NOMO-1 treated with DMSO at 0.1 percent for 48 hours (cell line): ENCODE measurements around the gene GPR137B.
A peak's percentile ranks its signal among the peaks of the same experiment; 100 is the strongest.

ENCODE experiments used
- DNase-seq: peaks from one replicate; lab custom pipeline; 2025; ENCODE audit not compliant: unreplicated experiment; lab: John Stamatoyannopoulos, UW

Gene GPR137B, protein sequence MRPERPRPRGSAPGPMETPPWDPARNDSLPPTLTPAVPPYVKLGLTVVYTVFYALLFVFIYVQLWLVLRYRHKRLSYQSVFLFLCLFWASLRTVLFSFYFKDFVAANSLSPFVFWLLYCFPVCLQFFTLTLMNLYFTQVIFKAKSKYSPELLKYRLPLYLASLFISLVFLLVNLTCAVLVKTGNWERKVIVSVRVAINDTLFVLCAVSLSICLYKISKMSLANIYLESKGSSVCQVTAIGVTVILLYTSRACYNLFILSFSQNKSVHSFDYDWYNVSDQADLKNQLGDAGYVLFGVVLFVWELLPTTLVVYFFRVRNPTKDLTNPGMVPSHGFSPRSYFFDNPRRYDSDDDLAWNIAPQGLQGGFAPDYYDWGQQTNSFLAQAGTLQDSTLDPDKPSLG

DNA sequence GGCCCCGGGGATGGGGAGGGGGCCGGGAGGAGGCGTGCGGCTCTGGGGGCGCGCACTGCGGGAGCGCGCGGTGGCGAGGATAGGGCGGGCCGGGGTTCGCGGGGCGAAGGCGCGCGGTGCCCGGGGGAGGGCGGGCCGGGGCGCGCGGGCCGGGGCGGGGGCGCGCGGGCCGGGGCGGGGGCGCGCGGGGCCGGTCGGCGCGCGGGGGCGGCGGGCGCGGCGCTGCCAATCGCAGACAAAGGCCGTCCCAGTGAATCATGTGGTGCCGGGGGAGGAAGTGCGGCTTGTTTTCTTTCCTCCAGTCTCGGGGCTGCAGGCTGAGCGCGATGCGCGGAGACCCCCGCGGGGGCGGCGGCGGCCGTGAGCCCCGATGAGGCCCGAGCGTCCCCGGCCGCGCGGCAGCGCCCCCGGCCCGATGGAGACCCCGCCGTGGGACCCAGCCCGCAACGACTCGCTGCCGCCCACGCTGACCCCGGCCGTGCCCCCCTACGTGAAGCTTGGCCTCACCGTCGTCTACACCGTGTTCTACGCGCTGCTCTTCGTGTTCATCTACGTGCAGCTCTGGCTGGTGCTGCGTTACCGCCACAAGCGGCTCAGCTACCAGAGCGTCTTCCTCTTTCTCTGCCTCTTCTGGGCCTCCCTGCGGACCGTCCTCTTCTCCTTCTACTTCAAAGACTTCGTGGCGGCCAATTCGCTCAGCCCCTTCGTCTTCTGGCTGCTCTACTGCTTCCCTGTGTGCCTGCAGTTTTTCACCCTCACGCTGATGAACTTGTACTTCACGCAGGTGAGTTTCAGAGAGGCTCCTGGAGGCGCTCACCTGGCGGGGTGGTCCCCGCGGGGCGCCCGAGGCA lies at the start of gene GPR137B:
GPR137B (plus strand) TSS at position 287 of the 851 bp plus-strand sequence; CDS start at position 371, 84 bp downstream.
- peak; percentile 75 for DNase-seq

DNA sequence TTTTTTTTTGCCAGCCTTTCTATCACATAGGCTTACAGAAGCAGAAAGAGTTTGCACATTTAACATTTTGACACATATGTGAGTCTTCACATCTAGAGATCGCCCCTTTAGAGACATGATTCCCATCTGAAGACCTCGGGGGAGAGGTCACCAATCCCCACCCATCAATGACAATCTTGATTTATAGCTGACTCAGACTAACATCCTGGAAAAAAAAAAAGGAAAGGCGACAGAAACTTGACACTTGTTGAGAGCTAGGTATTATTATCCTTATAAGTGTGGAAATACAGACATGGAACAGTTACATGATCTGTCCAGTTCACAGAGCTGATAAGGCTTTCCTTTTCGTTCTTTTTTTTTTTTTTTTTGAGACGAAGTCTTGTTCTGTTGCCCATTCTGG lies 49.4 kb upstream of the GPR137B start:
- no peak for DNase-seq

DNA sequence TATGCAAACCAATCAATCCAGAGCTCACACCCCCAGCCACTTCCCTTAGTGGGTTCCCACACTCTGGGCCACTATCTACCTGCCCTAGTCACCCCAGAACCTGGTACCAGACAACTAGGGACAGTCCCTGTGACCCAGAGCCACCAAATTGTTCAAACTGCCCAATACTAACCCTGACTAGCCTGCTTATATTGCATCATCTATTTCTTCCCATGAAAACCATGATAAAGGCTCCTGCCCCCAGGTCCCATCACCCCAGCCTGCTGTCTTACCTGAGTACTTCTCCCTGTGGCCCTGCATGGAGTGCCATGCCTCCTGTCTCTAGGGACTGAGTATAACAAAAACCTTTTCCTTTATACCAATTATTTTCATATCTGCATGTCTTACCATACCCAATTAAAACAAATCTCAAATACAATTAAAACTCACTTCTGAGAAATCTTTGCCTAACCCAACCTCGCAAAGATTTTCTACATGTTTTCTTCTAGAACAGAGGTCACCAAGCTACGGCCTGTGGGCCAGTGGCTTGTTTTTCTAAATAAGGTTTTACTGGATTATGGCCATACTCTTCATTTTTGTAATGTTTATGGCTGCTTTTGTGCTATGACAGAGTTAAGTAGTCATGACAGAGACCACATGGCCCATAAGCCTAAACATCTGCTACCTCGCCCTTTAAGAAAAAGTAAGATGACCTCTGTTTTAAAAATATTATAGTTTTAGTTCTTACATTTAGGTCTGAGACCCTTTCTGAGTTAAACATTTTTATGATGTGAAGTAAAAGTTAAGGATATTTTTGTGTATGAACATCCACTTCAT lies 46.4 kb upstream of the GPR137B start:
- no peak for DNase-seq

DNA sequence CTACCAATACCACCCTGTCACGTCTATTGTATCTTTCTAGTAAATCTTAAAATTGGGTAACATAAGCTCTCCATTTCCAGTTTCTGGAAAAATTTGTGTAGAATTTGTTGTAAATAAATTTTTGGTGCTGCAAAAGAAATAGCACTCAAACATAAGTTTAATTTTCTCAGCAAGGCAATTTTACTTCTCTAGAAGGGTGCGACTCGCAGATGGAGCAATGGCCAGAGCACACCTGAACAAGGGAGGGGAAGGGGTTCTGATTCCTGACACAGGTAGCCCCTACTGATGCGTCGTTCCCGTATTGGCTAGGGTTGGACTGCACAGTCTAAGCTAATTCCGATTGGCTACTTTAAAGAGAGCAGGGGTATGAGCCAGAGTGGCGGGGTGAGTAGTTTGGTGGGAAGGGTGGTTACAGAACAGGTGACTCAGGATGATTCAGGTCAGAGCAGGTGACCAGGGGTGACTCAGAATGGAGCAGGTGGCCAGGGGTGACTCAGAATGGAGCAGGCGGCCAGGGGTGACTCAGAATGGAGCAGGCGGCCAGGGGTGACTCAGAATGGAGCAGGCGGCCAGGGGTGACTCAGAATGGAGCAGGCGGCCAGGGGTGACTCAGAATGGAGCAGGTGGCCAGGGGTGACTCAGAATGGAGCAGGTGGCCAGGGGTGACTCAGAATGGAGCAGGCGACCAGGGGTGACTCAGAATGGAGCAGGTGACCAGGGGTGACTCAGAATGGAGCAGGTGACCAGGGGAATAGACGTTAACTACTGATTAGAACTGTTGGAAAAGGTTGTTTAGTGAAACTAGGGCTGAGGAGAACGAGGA lies 45.5 kb upstream of the GPR137B start:
- peak; percentile 69 for DNase-seq

DNA sequence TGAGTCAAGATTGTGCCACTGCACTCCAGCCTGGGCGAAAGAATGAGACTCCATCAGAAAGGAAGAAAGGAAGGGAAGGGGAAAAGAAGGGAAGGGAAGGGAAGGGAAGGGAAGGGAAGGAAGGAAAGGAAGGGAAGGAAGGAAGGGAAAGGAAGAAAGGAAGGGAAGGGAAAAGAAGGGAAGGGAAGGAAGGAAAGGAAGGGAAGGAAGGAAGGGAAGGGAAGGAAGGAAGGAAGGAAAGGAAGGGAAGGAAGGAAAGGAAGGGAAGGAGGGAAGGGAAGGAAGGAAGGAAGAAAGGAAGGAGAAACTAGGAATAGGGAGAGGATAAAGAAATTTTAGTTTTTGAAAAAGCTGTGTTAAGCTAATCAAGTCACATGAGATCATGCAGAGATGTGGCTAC lies 44.1 kb upstream of the GPR137B start:
- DNase-seq: no peak

DNA sequence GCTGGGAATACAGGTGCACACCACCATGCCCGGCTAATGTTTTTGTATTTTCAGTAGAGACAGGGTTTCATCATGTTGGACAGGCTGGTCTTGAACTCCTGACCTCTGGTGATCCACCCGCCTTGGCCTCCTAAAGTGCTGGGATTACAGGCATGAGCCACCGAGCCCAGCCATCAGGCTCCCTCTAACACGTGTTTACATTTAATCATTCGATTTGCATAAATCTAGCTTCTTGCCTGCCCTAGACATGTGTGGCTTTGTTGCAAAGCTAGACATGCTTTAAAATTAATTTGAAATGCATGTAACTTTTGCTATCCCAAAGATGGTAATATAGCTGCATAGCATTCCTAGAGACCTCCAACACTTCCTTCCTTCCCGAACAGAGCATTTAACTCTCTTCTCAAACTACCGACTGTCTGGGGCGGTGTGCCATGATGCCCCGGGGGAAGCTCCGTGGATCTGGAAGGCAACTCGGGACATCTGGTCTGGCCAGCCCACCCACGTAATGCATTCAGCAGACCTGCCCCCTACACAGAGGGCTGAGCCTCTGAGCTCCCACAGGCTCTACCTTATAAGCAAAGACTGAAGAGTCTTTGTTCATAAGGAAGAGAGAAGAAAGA lies 42.9 kb upstream of the GPR137B start:
- no peak for DNase-seq

DNA sequence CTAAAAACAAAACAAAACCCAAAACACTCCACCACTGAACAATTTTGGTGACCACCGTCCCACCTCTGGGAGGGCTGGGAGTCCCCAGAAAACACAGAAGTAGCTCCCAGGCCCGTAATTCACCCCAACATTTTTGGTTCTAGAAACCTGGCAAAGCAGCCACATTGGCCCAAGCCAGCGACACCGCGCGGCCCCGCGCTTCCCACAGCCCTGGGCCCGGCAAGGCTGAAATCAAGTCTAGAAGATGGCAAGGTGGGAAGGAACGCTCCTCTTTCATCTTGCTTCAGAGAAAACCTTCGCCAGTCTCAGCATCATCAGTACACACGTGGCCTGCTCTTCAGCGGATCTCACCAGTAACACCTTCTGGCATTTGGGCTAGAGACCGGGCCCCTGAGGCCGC lies 41.5 kb upstream of the GPR137B start:
- DNase-seq: no peak

DNA sequence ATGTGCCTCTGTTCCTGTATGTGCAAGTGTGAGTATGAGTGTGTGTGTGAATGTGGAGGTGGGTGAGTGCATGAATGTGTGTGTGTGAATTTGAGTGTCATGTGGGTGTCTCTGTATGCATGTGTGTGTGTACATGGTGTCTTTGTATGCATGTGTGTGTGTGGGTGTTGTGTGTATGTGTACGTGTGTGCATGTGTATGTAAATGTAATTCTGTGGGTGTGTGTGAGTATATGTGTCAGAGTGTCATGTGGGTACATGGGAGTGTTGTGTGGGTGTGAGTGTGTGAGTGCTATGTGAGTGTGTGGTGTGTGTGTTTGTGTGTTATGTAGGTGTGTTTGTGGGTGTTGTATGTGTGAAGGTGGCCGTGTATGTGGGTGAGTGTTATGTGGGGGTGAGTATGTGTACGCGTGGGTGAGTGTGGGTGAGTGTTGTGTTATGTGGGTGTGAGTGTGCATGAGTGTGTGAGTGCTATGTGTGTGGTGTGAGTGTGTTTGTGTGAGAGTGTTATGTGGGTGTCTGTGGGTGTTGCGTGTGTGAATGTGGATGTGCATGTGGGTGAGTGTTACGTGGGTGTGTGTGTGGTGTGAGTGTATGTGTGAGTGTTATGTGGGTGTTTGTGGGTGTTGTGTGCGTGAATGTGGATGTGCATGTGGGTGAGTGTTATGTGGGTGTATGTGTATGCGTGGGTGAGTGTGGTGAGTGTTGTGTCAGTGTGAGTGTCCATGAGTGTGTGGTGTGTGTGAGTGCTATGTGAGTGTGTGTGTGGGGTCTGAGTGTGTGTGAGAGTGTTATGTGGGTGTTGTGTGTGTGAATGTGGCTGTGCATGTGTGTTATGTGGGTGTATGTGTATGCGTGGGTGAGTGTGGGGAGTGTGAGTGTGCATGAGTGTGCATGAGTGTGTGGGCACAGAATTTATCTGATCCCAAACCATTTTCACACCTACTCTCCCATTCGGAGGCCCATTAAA lies 40.8 kb upstream of the GPR137B start:
- DNase-seq: no peak

DNA sequence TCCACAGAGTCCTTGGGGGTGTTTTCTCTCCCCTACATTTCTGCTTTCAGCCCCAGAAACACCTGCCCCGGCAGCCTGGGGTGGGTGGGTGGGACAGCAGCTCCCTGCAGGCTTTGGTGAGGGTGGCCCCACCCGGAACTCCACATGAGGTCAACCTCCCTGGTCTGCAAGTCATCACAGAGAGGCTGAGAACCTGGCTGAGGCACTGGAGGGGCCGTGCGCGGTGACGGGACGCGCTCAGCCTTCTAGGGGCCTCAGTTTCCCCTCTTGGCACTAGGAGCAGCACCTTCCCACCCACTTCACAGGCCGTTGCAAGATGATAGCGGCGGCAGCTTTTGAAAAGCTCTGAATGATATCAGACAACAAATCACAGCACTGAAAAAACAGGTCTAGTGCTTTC lies 39.7 kb upstream of the GPR137B start:
- DNase-seq: no peak

DNA sequence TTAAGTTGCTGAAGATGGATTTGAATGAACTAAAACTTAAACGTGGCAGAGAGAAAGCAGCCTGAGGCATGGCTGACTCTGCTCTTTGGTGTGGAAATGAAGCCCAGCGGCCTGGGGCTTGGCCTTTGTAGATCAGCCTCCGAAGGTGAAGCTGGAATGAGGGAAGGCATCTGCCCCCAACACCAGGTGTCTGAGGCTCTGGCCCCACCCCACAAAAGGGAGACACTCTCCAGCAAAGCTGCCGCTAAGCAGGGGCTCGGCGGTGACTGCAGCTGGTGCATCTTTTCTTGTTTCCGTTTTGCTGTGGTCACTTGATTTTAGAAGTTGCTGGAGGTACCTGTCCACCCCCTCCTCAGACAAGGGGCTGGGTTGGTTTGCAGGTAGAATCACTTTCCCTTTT lies 39.3 kb upstream of the GPR137B start:
- no peak for DNase-seq

DNA sequence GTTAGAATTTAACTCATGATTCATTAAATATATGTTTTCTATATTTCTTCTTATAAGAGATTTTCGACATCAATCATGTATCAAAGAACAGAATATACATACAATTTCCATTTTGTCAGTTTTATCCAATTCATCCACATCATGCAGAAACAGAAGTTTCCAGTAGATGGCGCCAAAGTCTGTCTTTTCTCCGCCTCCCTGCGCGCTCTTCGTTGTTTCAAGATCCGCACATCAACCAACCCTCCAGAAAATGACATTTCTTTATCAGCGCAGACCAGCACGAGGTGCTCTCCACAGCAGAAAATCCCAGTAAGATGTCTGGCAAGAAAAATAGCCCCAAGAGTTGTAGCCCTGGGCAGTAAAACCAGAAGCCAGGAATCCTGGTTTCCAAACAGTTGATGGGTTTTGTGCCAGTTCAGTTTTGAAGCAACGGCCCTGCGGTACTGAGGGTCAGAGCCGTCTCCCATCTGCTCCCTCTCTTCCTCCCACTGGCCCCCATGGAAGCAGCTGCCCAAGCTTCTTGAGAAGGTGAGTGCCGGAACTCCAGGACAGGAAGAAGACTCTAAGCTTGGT lies 38.6 kb upstream of the GPR137B start:
- DNase-seq: peak; percentile 54

DNA sequence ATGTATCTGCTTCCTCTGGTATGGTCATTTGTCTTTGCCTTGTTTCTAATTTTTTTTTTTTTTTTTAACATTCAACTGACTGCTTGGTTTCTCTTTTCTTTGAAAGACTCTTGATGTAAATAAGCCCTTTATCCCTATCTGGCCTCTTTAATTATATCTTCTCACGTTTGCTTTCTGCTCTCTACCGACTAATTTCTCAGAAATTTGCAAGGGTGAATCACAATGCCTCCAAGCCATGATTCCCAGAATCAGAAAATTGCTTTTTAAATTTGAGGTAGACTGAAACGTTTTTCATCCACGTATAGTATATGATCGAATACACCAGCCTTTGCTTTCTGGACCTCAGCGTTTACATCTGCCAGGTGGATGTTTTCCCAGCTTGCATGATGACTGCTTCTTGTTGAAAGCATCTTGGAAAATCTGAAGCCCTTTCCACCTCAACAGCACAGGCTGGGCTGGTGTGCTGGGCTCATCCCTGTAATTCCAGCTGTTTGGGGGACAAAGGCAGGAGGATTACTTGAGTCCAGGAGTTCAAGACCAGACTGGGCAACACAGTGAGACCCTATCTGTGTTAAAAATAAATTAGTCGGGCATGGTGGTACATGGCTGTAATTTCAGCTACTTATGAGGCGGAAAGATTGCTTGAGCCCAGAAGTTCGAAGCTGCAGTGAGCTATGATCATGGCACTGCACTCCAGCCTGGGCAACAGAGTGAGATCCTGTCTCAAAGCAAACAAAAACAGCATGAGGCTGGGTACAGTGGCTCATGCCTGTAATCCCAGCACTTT lies 35.0 kb upstream of the GPR137B start:
- no peak for DNase-seq

DNA sequence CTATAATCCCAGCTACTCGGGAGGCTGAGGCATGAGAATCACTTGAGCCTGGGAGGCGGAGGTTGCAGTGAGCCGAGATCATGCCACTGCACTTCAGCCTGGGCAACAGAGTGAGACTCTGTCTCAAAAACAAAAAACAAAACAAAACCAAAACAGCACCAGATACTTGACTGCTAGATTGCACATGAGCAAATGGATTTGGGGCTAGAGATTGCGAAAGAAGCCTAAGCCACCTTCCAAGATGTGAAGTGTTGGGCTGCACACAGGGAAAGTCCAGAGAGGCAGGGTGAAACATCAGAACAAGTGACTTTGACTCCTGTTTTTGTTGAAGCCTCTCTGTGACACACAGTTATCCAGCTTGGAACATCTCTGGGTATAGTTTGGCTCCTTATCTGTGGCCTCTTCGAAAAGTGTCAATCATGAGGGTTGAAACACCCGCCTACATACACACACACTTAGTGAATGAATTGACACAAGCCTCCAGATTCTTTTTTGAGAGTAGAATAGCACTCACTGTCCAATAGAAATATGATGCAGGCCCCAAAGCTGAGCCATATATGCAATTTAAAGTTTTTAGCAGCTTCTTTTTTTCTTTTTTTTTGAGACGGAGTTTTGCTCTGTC lies 34.2 kb upstream of the GPR137B start:
- no peak for DNase-seq

DNA sequence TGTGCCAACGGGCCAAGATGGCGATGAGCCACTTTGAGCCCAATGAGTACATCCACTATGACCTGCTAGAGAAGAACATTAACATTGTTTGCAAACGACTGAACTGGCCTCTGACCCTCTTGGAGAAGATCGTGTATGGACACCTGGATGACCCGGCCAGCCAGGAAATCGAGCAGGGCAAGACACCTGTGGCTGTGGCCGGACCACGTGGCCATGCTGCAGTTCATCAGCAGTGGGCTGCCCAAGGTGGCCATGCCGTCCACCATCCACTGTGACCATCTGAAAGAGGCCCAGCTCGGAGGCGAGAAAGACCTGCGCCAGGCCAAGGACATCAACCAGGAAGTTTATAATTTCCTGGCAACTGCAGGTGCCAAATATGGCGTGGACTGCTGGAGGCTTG lies 32.2 kb upstream of the GPR137B start:
- no peak for DNase-seq

DNA sequence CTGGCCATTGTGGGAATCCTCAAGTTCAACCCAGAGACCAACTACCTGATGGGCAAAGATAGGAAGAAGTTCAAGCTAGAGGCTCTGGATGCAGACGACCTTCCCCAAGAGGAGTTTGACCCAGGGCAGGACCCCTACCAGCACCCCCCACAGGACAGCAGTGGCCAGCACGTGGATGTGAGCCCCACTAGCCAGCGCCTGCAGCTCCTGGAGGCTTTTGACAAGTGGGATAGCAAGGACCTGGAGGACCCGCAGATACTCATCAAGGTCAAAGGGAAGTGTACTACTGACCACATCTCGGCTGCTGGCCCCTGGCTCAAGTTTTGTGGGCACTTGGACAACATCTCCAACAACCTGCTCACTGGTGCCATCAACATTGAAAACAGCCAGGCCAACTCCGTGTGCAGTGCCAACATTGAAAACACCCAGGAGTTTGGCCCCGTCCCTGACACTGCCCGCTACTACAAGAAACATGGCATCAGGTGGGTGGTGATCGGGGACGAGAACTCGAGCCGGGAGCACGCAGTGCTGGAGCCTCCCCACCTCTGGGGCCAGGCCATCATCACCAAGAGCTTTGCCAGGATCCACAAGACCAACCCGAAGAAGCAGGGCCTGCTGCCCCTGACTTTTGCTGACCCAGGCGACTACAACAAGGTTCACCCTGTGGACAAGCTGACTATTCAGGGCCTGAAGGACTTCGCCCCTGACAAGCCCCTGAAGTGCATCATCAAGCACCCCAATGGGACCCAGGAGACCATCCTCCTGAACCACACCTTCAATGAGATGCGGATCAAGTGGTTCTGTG lies 30.6 kb upstream of the GPR137B start:
- no peak for DNase-seq

DNA sequence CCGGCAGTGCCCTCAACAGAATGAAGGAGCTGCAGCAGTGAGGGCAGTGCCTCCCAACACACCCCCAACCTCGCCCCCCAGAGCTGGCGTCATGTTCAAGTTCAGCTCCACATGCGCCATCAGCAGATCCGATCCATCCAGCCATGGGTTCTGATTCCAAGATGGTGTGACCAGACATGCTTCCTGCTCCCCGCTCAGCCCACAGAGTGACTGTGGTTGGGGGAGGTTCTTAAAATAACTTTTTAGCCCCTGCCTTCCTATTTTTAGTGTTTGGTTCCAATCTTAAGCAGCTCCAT lies 30.1 kb upstream of the GPR137B start:
- no peak for DNase-seq
